Kidney (tissue), 14 donors: ENCODE data around the gene DPP3. TPM values are rescaled to one million over a fixed set of nuclear protein-coding genes. Genes with fewer than 3 reads are reported as not detected.
"Not testable (repeated sequence)": the region's sequence is repeated elsewhere in the genome, so short reads cannot be mapped to it uniquely, and the experiment has no call there.

ENCODE experiments used
- DNase-seq, 5 donors: peaks; one replicate each; pipeline ENCODE4 v3.0.0-alpha.2; 2013 to 2020
- FAIRE-seq: peaks from 2 replicates; lab custom pipeline; 2012; peaks lifted over from hg19 to GRCh38; lab: Jason Lieb, UNC
- H3K27ac ChIP-seq, 2 donors: one replicate each; pipeline ENCODE4 v1.7.0; 2013; ENCODE audit warnings: low read depth in 2 of 2, low read length in 2 of 2, inconsistent platforms in 1 of 2
- H3K27me3 ChIP-seq: one replicate; pipeline ENCODE4 v1.7.1; 2013; ENCODE audit warnings: low read length, inconsistent platforms; ENCODE audit not compliant: control insufficient read depth, insufficient read depth
- H3K36me3 ChIP-seq, 3 donors: one replicate each; pipeline versions ENCODE4 v1.7.0 to v1.7.1; 2013; ENCODE audit warnings: low read length in 3 of 3, control low read depth in 1 of 3, inconsistent platforms in 1 of 3; ENCODE audit not compliant: insufficient read depth in 3 of 3, control insufficient read depth in 2 of 3
- H3K4me1 ChIP-seq, 3 donors: one replicate each; pipeline versions ENCODE4 v1.7.0 to v1.7.1; 2013; ENCODE audit warnings: low read length in 3 of 3, inconsistent platforms in 1 of 3, low read depth in 1 of 3; ENCODE audit not compliant: control insufficient read depth in 2 of 3, insufficient read depth in 2 of 3
- H3K4me3 ChIP-seq, 3 donors: one replicate each; pipeline versions ENCODE4 v1.7.0 to v1.8.1; 2013; ENCODE audit warnings: low read length in 3 of 3, control low read depth in 1 of 3, inconsistent platforms in 1 of 3
- H3K9ac ChIP-seq, 3 donors: one replicate each; pipeline versions ENCODE4 v1.7.0 to v1.7.1; 2013; ENCODE audit warnings: low read length in 3 of 3, control low read depth in 1 of 3, inconsistent platforms in 1 of 3
- H3K9me3 ChIP-seq, 3 donors: one replicate each; pipeline versions ENCODE4 v1.7.0 to v1.7.1; 2013; ENCODE audit warnings: low read length in 3 of 3, control low read depth in 1 of 3, inconsistent platforms in 1 of 3; ENCODE audit not compliant: control insufficient read depth in 2 of 3, insufficient read depth in 1 of 3
- intact Hi-C: fragments of 100-400 bp; cut with DNase I; formaldehyde crosslinking; loops from one replicate; pipeline ENCODE4 v1.11.1; 2022
- polyA plus RNA-seq: library from polyadenylated mRNA; stranded (reverse); fragments of 350-450 nt; fragmentation: Illumina TruSeq; extraction: RNeasy Lipid Tissue Mini Kit (QIAGEN cat#74804); gene quantifications from one replicate; pipeline ENCODE4 v1.2.3, GENCODE V29; 2014; ENCODE audit warnings: low read depth, low replicate concordance; ENCODE audit not compliant: insufficient read depth
- total RNA-seq: library from RNA; stranded (reverse); fragmentation: NEBNext Ultra II Directional; extraction: Animal tissue kit (Norgen Biotek cat#: 25700); gene quantifications from one replicate; pipeline ENCODE4 v1.2.1, GENCODE V29; 2021
- TF ChIP-seq, protein P1 (sequence below): IDR thresholded peaks from 3 replicates; pipeline ENCODE4 v1.5.1; 2012; ENCODE audit warnings: mild to moderate bottlenecking, moderate library complexity, borderline replicate concordance; ENCODE audit not compliant: insufficient read depth; ENCODE audit errors: extremely low read depth
- donor health status: control.
- donor health status: control.
- donor health status: control.
- donor health status: control.
- donor health status: control.
- donor health status: DM: yes; HTN: yes; CAD: no.
- donor health status: Normal renal cell carcinoma (clear cell type).

DPP3 gene
- total and polyA plus RNA-seq, 2 donors from 2014 or later: 32.9 to 41.7 TPM

DNA sequence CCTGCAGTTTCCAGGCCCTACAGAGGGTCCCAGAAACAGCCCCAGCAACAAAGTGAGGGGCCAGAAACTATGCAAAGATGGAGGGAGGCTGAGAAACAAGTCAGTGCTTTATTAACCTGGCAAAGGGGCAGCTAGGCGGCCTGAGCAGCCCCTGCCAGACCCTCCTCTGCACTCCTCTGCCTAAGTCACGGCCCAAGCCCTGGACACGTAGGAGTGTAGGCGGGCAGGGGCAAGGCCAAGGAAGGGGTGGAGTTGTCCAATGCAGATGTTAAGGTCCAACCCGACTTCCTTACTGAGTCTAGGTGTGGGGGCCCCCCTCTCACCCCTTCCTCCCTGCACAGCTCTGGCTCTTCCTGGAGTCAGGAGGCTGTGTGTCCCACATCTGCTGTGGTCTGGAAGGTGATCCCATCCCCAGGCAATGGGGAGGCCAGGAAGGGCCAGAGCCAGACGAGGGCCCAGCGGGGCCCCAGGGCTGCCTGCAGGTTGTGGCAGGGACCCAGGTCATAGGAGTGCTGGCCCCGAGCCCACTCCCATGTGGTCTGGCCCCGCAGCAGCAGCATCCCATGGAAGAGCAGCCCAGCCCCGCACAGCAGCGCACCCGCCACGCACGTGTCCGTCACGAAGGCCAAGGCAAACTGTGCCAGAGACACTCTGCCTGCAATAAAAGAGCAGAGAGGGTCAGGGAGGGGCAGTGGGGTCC is 59.1 kb downstream of the DPP3 start:
- H3K27me3 ChIP-seq: no peaks in the 10 kb centered on the region
- no peak overlapping the region for H3K9ac ChIP-seq
- DNase-seq: no peak
- no peaks in the 10 kb centered on the region for H3K9me3 ChIP-seq
- H3K4me1 ChIP-seq: peaks cover 0 to 4% (median 0%) of the 10 kb centered on the region in 3 donors
- no peak overlapping the region for H3K4me3 ChIP-seq
- TF ChIP-seq, protein P1, sequence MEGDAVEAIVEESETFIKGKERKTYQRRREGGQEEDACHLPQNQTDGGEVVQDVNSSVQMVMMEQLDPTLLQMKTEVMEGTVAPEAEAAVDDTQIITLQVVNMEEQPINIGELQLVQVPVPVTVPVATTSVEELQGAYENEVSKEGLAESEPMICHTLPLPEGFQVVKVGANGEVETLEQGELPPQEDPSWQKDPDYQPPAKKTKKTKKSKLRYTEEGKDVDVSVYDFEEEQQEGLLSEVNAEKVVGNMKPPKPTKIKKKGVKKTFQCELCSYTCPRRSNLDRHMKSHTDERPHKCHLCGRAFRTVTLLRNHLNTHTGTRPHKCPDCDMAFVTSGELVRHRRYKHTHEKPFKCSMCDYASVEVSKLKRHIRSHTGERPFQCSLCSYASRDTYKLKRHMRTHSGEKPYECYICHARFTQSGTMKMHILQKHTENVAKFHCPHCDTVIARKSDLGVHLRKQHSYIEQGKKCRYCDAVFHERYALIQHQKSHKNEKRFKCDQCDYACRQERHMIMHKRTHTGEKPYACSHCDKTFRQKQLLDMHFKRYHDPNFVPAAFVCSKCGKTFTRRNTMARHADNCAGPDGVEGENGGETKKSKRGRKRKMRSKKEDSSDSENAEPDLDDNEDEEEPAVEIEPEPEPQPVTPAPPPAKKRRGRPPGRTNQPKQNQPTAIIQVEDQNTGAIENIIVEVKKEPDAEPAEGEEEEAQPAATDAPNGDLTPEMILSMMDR: no peak
- FAIRE-seq: no peak
- intact Hi-C loops: no loop called here
- peaks cover 0 to 5% (median 2%) of the 10 kb centered on the region in 3 donors for H3K36me3 ChIP-seq
- no peak overlapping the region for H3K27ac ChIP-seq

GRCh38 chr11:66539870-66540213 is 59.6 kb downstream of the DPP3 start:
- Histone ChIP-seq H3K27ac (no peak overlapping the region), H3K36me3 (peaks cover 0 to 5% (median 2%) of the 10 kb centered on the region in 3 donors), H3K4me1 (peaks cover 0 to 4% (median 0%) of the 10 kb centered on the region in 3 donors), H3K4me3 (no peak overlapping the region), H3K9me3 (no peaks in the 10 kb centered on the region), H3K9ac (no peak overlapping the region), H3K27me3 (no peaks in the 10 kb centered on the region)
- intact Hi-C loops: no loop called here
- TF ChIP-seq, protein P1: no peak
- FAIRE-seq: no peak
- DNase-seq: no peak

- H3K27ac ChIP-seq, H3K36me3 ChIP-seq, DNase-seq, intact Hi-C loops, H3K9ac ChIP-seq, H3K4me1 ChIP-seq, H3K9me3 ChIP-seq, H3K4me3 ChIP-seq, H3K27me3 ChIP-seq, FAIRE-seq: not testable (repeated sequence)
These were observed 60.4 kb downstream of the DPP3 start for GRCh38 chr11:66540598-66540997.

- H3K4me1 ChIP-seq: peaks cover 0 to 9% (median 4%) of the 10 kb centered on the region in 3 donors
- H3K27ac ChIP-seq: no peak overlapping the region
- H3K36me3 ChIP-seq: peaks cover 0 to 2% (median 0%) of the 10 kb centered on the region in 3 donors
- H3K4me3 ChIP-seq: no peak overlapping the region
- H3K9ac ChIP-seq: no peak overlapping the region
- intact Hi-C loops: no loop called here
- FAIRE-seq: no peak
- DNase-seq: no peak
- H3K27me3 ChIP-seq: no peaks in the 10 kb centered on the region
- TF ChIP-seq, protein P1: no peak
- no peaks in the 10 kb centered on the region for H3K9me3 ChIP-seq
These were observed 61.7 kb downstream of the DPP3 start for GRCh38 chr11:66541892-66542291.
